Aorta (tissue), 5 donors: ENCODE data around the gene A4GNT. TPM values are rescaled to one million over a fixed set of nuclear protein-coding genes. Genes with fewer than 3 reads are reported as not detected.
A peak's percentile ranks its signal among the peaks of the same experiment; 100 is the strongest.

Source experiments
- ATAC-seq: fragments of 200-7000 bp; cut with Tn5 transposase; one replicate; pipeline ENCODE4 v1.9.1; 2022; ENCODE audit warnings: moderate library complexity; ENCODE audit not compliant: low FRiP score
- DNase-seq, 2 donors: peaks; one replicate each; pipeline ENCODE4 v3.0.0-alpha.2; 2020
- H3K27ac ChIP-seq, 2 donors: one replicate each; pipeline ENCODE4 v1.5.1; 2013; ENCODE audit warnings: low read length in 2 of 2, mild to moderate bottlenecking in 2 of 2, moderate library complexity in 2 of 2, control low read depth in 1 of 2, inconsistent platforms in 1 of 2, low read depth in 1 of 2
- H3K27me3 ChIP-seq, 2 donors: one replicate each; pipeline ENCODE4 v1.6.1; 2013; ENCODE audit warnings: control low read depth in 1 of 2, low read length in 1 of 2, mild to moderate bottlenecking in 1 of 2, moderate library complexity in 1 of 2; ENCODE audit not compliant: insufficient read depth in 2 of 2, control insufficient read depth in 1 of 2
- H3K36me3 ChIP-seq, 2 donors: one replicate each; pipeline ENCODE4 v1.6.1; 2013; ENCODE audit warnings: control low read depth in 1 of 2, low read length in 1 of 2, mild to moderate bottlenecking in 1 of 2; ENCODE audit not compliant: insufficient read depth in 2 of 2, control insufficient read depth in 1 of 2
- H3K4me1 ChIP-seq, 2 donors: one replicate each; pipeline ENCODE4 v1.6.1; 2013; ENCODE audit warnings: low read length in 2 of 2, control low read depth in 1 of 2, mild to moderate bottlenecking in 1 of 2, moderate library complexity in 1 of 2; ENCODE audit not compliant: insufficient read depth in 2 of 2, control insufficient read depth in 1 of 2
- H3K4me3 ChIP-seq, 2 donors: one replicate each; pipeline ENCODE4 v1.5.1; 2013; ENCODE audit warnings: low read length in 2 of 2, control low read depth in 1 of 2, mild to moderate bottlenecking in 1 of 2
- H3K9me3 ChIP-seq: one replicate; pipeline ENCODE4 v1.6.1; 2013; ENCODE audit warnings: mild to moderate bottlenecking, low read length; ENCODE audit not compliant: control insufficient read depth
- WGBS, 2 donors: extraction: QIAGEN DNeasy Blood & Tissue Kit; methylation state at CpG; one replicate each; pipeline ENCODE4 v1.1.7; 2013; 5-methylcytosine and 5-hydroxymethylcytosine counted together
- intact Hi-C, 2 donors: fragments of 100-400 bp; cut with DNase I; formaldehyde crosslinking; loops; one replicate each; pipeline versions ENCODE4 v1.14.2 to v1.15.0; 2022
- polyA plus RNA-seq, 2 donors: library from polyadenylated mRNA; stranded (reverse); fragments of 200-250 nt; gene quantifications; one replicate each; pipeline ENCODE4 v1.2.3, GENCODE V29; 2013
- total RNA-seq, 2 donors: library from RNA; stranded (reverse); fragmentation: NEBNext Ultra II Directional; extraction: Animal tissue kit (Norgen Biotek cat#: 25700); gene quantifications; one replicate each; pipeline ENCODE4 v1.2.1, GENCODE V29; 2021
- donor health status: healthy with polysubstance abuse.
- donor health status: Bipolar disorder and iron deficiency.
- donor health status: DM: no; HTN: no; CAD: no.
- donor health status: DM: no; HTN: no; CAD: no.
- donor health status: DM: yes; HTN: yes; CAD: no.

A4GNT gene
- total and polyA plus RNA-seq, 4 donors, result not detected

GRCh38 chr3:138125548-138126221 is 6.5 kb downstream of the A4GNT start:
- 49 to 56% methylated on average over 5 of the region's 5 CpGs for WGBS, 2 donors
- no peaks in the 10 kb centered on the region for H3K36me3 ChIP-seq
- H3K4me1 ChIP-seq, result no peaks in the 10 kb centered on the region
- H3K4me3 ChIP-seq, result no peak overlapping the region
- ATAC-seq (peak; percentile 38), DNase-seq (no peak)
- H3K27me3 ChIP-seq, result no peaks in the 10 kb centered on the region
- no peaks in the 10 kb centered on the region for H3K9me3 ChIP-seq
- intact Hi-C loops, result no loop called here
- no peak overlapping the region for H3K27ac ChIP-seq

- Histone ChIP-seq H3K4me3 (no peak overlapping the region), H3K27me3 (no peaks in the 10 kb centered on the region), H3K36me3 (no peaks in the 10 kb centered on the region), H3K9me3 (no peaks in the 10 kb centered on the region), H3K4me1 (no peaks in the 10 kb centered on the region), H3K27ac (no peak overlapping the region)
- DNase-seq (no peak), ATAC-seq (no peak)
- intact Hi-C loops, result no loop called here
- 80 to 81% methylated on average over 10 of the region's 10 CpGs for WGBS, 2 donors
These were observed 7.4 kb downstream of the A4GNT start for GRCh38 chr3:138124706-138125355.

DNA sequence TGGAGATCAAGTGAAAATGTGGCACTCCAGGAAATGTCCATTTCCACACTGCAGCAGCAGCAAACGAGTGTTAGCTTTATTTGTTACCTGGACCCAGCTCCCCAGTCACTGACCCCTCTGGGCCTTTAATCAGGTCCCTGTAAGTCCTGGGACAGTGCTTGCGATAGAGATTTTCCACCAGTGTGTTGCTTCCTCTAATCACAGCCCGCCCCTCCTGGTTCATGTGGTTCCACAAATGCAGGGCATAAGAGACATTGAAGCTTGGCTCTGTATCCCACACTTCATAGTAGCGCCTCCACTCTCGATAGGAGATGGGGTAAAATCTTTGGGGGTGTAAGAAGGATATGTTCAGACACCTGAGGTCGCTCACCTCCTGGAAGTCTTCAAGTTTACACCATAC is 8.0 kb downstream of the A4GNT start:
- intact Hi-C loops, result no loop called here
- no peaks in the 10 kb centered on the region for H3K36me3 ChIP-seq
- H3K4me3 ChIP-seq, result no peak overlapping the region
- ATAC-seq (no peak), DNase-seq (no peak)
- 95 to 98% methylated on average over 6 of the region's 6 CpGs for WGBS, 2 donors
- no peaks in the 10 kb centered on the region for H3K27me3 ChIP-seq
- H3K27ac ChIP-seq, result no peak overlapping the region
- H3K4me1 ChIP-seq, result no peaks in the 10 kb centered on the region
- H3K9me3 ChIP-seq, result no peaks in the 10 kb centered on the region

GRCh38 chr3:138119423-138119766 is 12.8 kb downstream of the A4GNT start:
- peaks cover 0 to 2% of the 10 kb centered on the region in 2 donors for H3K4me1 ChIP-seq

GRCh38 chr3:138118612-138119422 is 13.4 kb downstream of the A4GNT start:
- intact Hi-C loops, result loop anchor here (1.0 to 10.0 kb wide), 2 partner anchors 51 to 56 kb away; partner anchors contain the start of gene DBR1 (in 1 of the 2)
- H3K27ac ChIP-seq, result no peak overlapping the region
- ATAC-seq (peak; percentile 71), DNase-seq (peak; percentile 79 to 89)
- no peaks in the 10 kb centered on the region for H3K36me3 ChIP-seq
- 32 to 34% methylated on average over 8 of the region's 8 CpGs for WGBS, 2 donors
- no peaks in the 10 kb centered on the region for H3K9me3 ChIP-seq
- H3K4me1 ChIP-seq, result peaks cover 0 to 2% of the 10 kb centered on the region in 2 donors
- H3K27me3 ChIP-seq, result no peaks in the 10 kb centered on the region
- no peak overlapping the region for H3K4me3 ChIP-seq

More at GRCh38 chr3:138119423-138119766, 12.8 kb downstream of the A4GNT start:
- Histone ChIP-seq H3K36me3 (no peaks in the 10 kb centered on the region), H3K27ac (no peak overlapping the region), H3K9me3 (no peaks in the 10 kb centered on the region), H3K4me3 (no peak overlapping the region), H3K27me3 (no peaks in the 10 kb centered on the region)
- ATAC-seq, result no peak
- WGBS, 2 donors, result 51 to 53% methylated on average over 4 of the region's 4 CpGs
- intact Hi-C loops, result loop anchor here (1.0 to 10.0 kb wide), 2 partner anchors 51 to 55 kb away; partner anchors contain the start of gene DBR1 (in 1 of the 2)
- no peak for DNase-seq

DNA sequence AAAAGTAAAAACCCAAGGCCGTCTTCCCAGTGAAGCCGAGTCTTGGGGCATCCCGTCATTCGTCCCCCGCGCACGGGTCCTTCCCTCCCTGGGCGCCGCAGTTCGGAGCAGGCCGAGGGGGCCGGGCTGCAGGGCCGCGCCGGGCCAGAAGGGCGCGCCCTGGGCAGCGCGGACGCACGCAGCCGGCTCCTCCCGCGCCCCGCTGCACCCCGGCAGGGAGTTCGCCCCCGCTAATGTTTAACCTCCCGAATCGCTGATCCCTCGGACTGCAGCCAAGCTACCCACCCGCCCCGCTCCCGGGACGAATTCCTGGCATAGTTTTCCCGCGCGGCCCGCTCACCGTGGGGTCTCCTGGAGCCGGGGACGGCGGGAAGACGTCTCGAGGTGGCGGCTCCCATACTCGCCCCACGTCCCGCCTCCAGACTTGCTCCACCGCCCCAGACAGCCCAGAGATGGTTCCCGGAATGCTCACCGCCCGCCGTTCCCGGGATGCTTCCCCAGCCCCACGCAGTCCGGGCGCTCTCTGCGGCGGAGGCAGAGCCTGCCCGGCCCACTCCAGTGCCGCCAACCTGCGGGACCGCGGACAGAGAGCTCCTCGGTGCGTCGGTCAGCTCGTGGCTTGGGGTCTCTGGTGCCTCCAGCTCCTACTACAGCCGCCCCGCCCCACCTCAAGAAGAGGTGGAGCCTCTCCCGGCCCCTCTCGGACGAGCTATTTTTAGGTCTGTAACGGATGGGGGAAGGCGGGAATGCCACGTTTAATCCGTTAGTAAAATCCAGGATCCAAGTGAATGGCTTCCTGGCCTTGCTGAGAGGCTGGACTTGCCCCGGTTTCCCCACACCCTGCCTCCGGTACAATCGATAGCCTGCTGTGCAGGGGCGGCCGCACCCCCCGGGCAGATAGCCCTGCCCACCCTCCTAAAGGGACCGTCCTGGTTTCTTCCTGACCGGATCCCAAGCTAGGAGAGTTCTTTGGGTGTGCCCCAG is 16.9 kb downstream of the A4GNT start, which contains the start of gene DZIP1L:
Gene DZIP1L (minus strand): TSS at position 621 of the 984 bp plus-strand sequence. CDS start 11,637 bp downstream, outside the sequence.
- Histone ChIP-seq H3K4me1 (peaks cover 0 to 8% of the 10 kb centered on the region in 2 donors), H3K27me3 (no peaks in the 10 kb centered on the region), H3K27ac (peak within 1 kb of the TSS; percentile 79 to 80), H3K4me3 (peak within 1 kb of the TSS; percentile 81 to 85), H3K9me3 (no peaks in the 10 kb centered on the region), H3K36me3 (no peaks in the 10 kb centered on the region)
- 0 to 1% methylated on average over 78 to 86 of the region's 86 CpGs for WGBS, 2 donors
- intact Hi-C loops, result loop anchor here in 1 of 2 donors (10.0 kb wide), 1 partner anchor 60 kb away; the partner anchor contains the start of gene DBR1
- DNase-seq (peak; percentile 80 to 87), ATAC-seq (peak; percentile 95)

GRCh38 chr3:138114431-138114918 is 17.7 kb downstream of the A4GNT start:
- peak; percentile 23 for ATAC-seq
- Histone ChIP-seq H3K36me3 (no peaks in the 10 kb centered on the region), H3K27me3 (no peaks in the 10 kb centered on the region), H3K4me3 (peak overlapping the region; percentile 81 to 85), H3K27ac (peak overlapping the region; percentile 64 to 80), H3K9me3 (no peaks in the 10 kb centered on the region), H3K4me1 (peaks cover 0 to 8% of the 10 kb centered on the region in 2 donors)
- WGBS, 2 donors, result 2 to 4% methylated on average over 9 of the region's 9 CpGs
- intact Hi-C loops, result loop anchor here in 1 of 2 donors (10.0 kb wide), 1 partner anchor 60 kb away; the partner anchor contains the start of gene DBR1
- no peak for DNase-seq
